Mesenchymal stem cell (in vitro differentiated cells and primary cell): ENCODE data around the gene FOXL3.
"Not testable (repeated sequence)": the region's sequence is repeated elsewhere in the genome, so short reads cannot be mapped to it uniquely, and the experiment has no call there.

Source experiments
- DNase-seq: peaks from one replicate; pipeline ENCODE4 v3.0.0-alpha.2; 2013
- H2AFZ ChIP-seq: one replicate; pipeline ENCODE4 v1.6.1; 2013; ENCODE audit warnings: low read depth, mild to moderate bottlenecking, control low read depth, inconsistent platforms, low read length, moderate library complexity
- H2AK5ac ChIP-seq: 2 replicates; pipeline ENCODE4 v1.6.1; 2013; ENCODE audit warnings: low read length, moderate library complexity, mild to moderate bottlenecking, inconsistent platforms; ENCODE audit not compliant: severe bottlenecking
- H2BK120ac ChIP-seq: one replicate; pipeline ENCODE4 v1.6.1; 2013; ENCODE audit warnings: low read depth, mild to moderate bottlenecking, inconsistent platforms, low read length, moderate library complexity
- H2BK12ac ChIP-seq, 2 experiments: one replicate each; pipeline ENCODE4 v1.6.1; 2013; ENCODE audit warnings: inconsistent platforms in 2 of 2, low read length in 2 of 2, mild to moderate bottlenecking in 2 of 2, moderate library complexity in 2 of 2, control low read depth in 1 of 2
- H2BK15ac ChIP-seq: one replicate; pipeline ENCODE4 v1.6.1; 2013; ENCODE audit warnings: mild to moderate bottlenecking, low read depth, inconsistent platforms; ENCODE audit not compliant: poor library complexity, severe bottlenecking
- H2BK5ac ChIP-seq: 2 replicates; pipeline ENCODE4 v1.6.1; 2013; ENCODE audit warnings: low read depth, mild to moderate bottlenecking, low read length, control low read depth, inconsistent platforms; ENCODE audit not compliant: poor library complexity, severe bottlenecking
- H3K14ac ChIP-seq, 2 experiments: one replicate each; pipeline ENCODE4 v1.6.1; 2013; ENCODE audit warnings: inconsistent platforms in 2 of 2, low read length in 2 of 2, control low read depth in 1 of 2, mild to moderate bottlenecking in 1 of 2, moderate library complexity in 1 of 2
- H3K18ac ChIP-seq, 2 experiments: one replicate each; pipeline ENCODE4 v1.6.1; 2013; ENCODE audit warnings: inconsistent platforms in 2 of 2, low read length in 2 of 2, control low read depth in 1 of 2, low read depth in 1 of 2, mild to moderate bottlenecking in 1 of 2
- H3K23ac ChIP-seq, 2 experiments: one replicate each; pipeline ENCODE4 v1.6.1; 2013; ENCODE audit warnings: inconsistent platforms in 2 of 2, low read length in 2 of 2, mild to moderate bottlenecking in 2 of 2, moderate library complexity in 2 of 2, control low read depth in 1 of 2
- H3K27ac ChIP-seq: 2 replicates; pipeline ENCODE4 v1.5.1; 2013; ENCODE audit warnings: mild to moderate bottlenecking, moderate library complexity, low read length, control low read depth, inconsistent platforms; ENCODE audit not compliant: poor library complexity, severe bottlenecking
- H3K27me3 ChIP-seq, 2 experiments: 2 replicates each; pipeline versions ENCODE4 v1.6.1 to v1.7.0; 2013; ENCODE audit warnings: low read length in 2 of 2, mild to moderate bottlenecking in 2 of 2, moderate library complexity in 2 of 2, control low read depth in 1 of 2, inconsistent platforms in 1 of 2; ENCODE audit not compliant: control insufficient read depth in 1 of 2, insufficient read depth in 1 of 2
- H3K36me3 ChIP-seq, 2 experiments: 2 replicates each; pipeline versions ENCODE4 v1.6.1 to v1.7.0; 2013; ENCODE audit warnings: low read length in 2 of 2, control low read depth in 1 of 2, inconsistent platforms in 1 of 2, low read depth in 1 of 2, mild to moderate bottlenecking in 1 of 2; ENCODE audit not compliant: insufficient read depth in 2 of 2, control insufficient read depth in 1 of 2
- H3K4ac ChIP-seq, 2 experiments: one replicate each; pipeline ENCODE4 v1.6.1; 2013; ENCODE audit warnings: inconsistent platforms in 2 of 2, low read length in 2 of 2, mild to moderate bottlenecking in 2 of 2, moderate library complexity in 2 of 2, control low read depth in 1 of 2, low read depth in 1 of 2
- H3K4me1 ChIP-seq: 2 replicates; pipeline ENCODE4 v1.6.1; 2013; ENCODE audit warnings: low read depth, low read length, control low read depth; ENCODE audit not compliant: control insufficient read depth, insufficient read depth
- H3K4me2 ChIP-seq: 2 replicates; pipeline ENCODE4 v1.6.1; 2013; ENCODE audit warnings: low read length, mild to moderate bottlenecking, inconsistent platforms; ENCODE audit not compliant: poor library complexity, severe bottlenecking
- H3K4me3 ChIP-seq, 2 experiments: 2 replicates each; pipeline versions ENCODE4 v1.5.1 to v1.7.0; 2013; ENCODE audit warnings: low read length in 2 of 2, mild to moderate bottlenecking in 2 of 2, control low read depth in 1 of 2, low read depth in 1 of 2; ENCODE audit not compliant: insufficient read depth in 1 of 2
- H3K79me1 ChIP-seq: replicated peaks from 2 replicates; pipeline ENCODE4 v1.6.1; 2013; ENCODE audit warnings: mild to moderate bottlenecking, control low read depth, low read length, inconsistent platforms; ENCODE audit not compliant: poor library complexity, severe bottlenecking
- H3K9ac ChIP-seq: 2 replicates; pipeline ENCODE4 v1.7.0; 2013; ENCODE audit warnings: mild to moderate bottlenecking, low read length, moderate library complexity
- H3K9me3 ChIP-seq: 2 replicates; pipeline ENCODE4 v1.7.0; 2013; ENCODE audit warnings: mild to moderate bottlenecking, low read length; ENCODE audit not compliant: control insufficient read depth
- H4K8ac ChIP-seq: one replicate; pipeline ENCODE4 v1.6.1; 2013; ENCODE audit warnings: inconsistent platforms, mild to moderate bottlenecking, low read length, moderate library complexity
- H4K91ac ChIP-seq: one replicate; pipeline ENCODE4 v1.6.1; 2013; ENCODE audit warnings: mild to moderate bottlenecking, low read length, inconsistent platforms
- whole genome bisulfite sequencing: methylation state at CpG from one replicate; pipeline ENCODE4 v1.1.7; 2013; ENCODE audit warnings: mixed read lengths; 5-methylcytosine and 5-hydroxymethylcytosine counted together

The FOXL3 gene

DNA sequence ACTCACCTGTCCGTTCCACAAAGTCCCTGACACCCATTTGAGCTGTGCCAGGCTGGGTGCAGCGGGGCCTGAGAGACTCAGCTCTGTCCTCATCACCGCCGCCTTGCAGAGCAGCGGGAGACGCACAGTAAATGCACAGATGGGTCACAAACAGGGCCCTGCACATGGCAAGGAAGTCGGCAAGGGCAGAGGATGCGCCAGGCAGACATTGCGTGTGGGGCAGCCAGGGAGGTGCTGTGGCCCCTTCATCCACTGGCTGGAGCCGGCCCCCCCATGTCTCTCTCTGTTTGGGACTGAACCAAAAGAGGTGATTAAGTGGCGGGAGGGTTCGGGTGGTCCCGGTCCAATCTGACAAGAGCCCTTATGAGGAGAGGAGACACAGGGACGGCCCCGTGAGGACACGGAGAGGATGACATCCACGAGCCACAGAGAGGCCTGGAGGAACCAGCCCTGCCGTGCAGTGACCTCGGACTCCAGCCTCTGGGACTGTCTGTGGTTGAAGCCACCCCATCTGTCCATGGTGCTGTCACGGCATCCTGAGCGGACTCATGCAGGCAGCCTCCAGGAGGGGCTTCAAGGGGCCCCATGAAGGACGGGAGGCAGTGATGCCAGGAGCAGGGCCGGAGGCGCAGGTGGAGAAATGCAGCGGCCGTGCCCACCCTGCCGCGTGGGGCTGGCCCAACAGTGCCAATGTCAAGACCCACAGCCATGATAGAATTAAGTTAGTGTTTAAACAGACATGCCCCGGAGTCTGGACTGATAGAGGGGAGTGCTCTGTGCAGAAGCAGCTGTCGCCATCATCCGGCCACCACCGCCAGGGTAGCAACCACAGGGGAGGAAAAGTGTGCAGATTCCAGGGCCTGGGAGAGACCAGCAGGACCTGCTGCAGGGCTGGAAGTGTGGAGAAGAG, 28.4 kb upstream of the FOXL3 start:
- H3K4ac ChIP-seq: peak overlapping the region in 1 of 2 experiments; percentile 40
- H3K79me1 ChIP-seq: no peaks in the 10 kb centered on the region
- no peak overlapping the region for H2AK5ac ChIP-seq
- no peak overlapping the region for H3K23ac ChIP-seq
- WGBS: 93% methylated on average over 32 of the region's 32 CpGs
- H3K27me3 ChIP-seq: peaks cover 0 to 4% of the 10 kb centered on the region in 2 experiments
- H3K9me3 ChIP-seq: peaks cover 19% of the 10 kb centered on the region
- no peak overlapping the region for H3K18ac ChIP-seq
- no peak overlapping the region for H2AFZ ChIP-seq
- H2BK5ac ChIP-seq: no peak overlapping the region
- no peak overlapping the region for H2BK15ac ChIP-seq
- peak overlapping the region; percentile 39 for H4K91ac ChIP-seq
- no peak overlapping the region for H2BK12ac ChIP-seq
- H3K14ac ChIP-seq: no peak overlapping the region
- no peak overlapping the region for H2BK120ac ChIP-seq
- no peak overlapping the region for H3K4me3 ChIP-seq
- H3K9ac ChIP-seq: no peak overlapping the region
- no peak overlapping the region for H3K27ac ChIP-seq
- no peak overlapping the region for H4K8ac ChIP-seq
- H3K36me3 ChIP-seq: peaks cover 52 to 54% of the 10 kb centered on the region in 2 experiments
- DNase-seq: no peak
- H3K4me1 ChIP-seq: no peaks in the 10 kb centered on the region
- H3K4me2 ChIP-seq: no peak overlapping the region

DNA sequence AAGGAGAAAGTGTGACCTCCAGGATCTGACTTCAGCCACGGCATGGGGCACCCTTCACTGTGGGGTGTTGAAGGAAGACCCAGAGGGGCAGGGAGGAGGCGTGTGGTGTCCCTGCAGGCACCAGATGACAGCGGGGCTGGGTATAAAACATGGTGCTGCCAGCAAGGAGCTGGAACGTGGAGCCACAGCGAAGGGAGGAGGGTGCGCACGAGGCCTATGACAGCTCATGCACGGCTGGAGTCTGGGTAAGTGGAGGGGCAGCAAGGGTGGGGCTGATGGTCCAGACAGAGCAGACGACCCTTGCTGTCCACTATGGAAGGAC, 27.8 kb upstream of the FOXL3 start:
- no peak overlapping the region for H2BK12ac ChIP-seq
- H2AK5ac ChIP-seq: no peak overlapping the region
- no peaks in the 10 kb centered on the region for H3K79me1 ChIP-seq
- H3K4me2 ChIP-seq: no peak overlapping the region
- no peak overlapping the region for H2BK15ac ChIP-seq
- H3K9me3 ChIP-seq: peaks cover 19% of the 10 kb centered on the region
- H3K27ac ChIP-seq: no peak overlapping the region
- H3K4me3 ChIP-seq: no peak overlapping the region
- peaks cover 46 to 48% of the 10 kb centered on the region in 2 experiments for H3K36me3 ChIP-seq
- H3K18ac ChIP-seq: no peak overlapping the region
- peaks cover 0 to 7% of the 10 kb centered on the region in 2 experiments for H3K27me3 ChIP-seq
- H3K4me1 ChIP-seq: no peaks in the 10 kb centered on the region
- 93% methylated on average over 9 of the region's 9 CpGs for WGBS
- H3K23ac ChIP-seq: no peak overlapping the region
- DNase-seq: no peak
- no peak overlapping the region for H3K14ac ChIP-seq
- no peak overlapping the region for H3K9ac ChIP-seq
- H2BK120ac ChIP-seq: no peak overlapping the region
- no peak overlapping the region for H2BK5ac ChIP-seq
- no peak overlapping the region for H4K8ac ChIP-seq
- H4K91ac ChIP-seq: peak overlapping the region; percentile 69
- no peak overlapping the region for H2AFZ ChIP-seq
- H3K4ac ChIP-seq: no peak overlapping the region

DNA sequence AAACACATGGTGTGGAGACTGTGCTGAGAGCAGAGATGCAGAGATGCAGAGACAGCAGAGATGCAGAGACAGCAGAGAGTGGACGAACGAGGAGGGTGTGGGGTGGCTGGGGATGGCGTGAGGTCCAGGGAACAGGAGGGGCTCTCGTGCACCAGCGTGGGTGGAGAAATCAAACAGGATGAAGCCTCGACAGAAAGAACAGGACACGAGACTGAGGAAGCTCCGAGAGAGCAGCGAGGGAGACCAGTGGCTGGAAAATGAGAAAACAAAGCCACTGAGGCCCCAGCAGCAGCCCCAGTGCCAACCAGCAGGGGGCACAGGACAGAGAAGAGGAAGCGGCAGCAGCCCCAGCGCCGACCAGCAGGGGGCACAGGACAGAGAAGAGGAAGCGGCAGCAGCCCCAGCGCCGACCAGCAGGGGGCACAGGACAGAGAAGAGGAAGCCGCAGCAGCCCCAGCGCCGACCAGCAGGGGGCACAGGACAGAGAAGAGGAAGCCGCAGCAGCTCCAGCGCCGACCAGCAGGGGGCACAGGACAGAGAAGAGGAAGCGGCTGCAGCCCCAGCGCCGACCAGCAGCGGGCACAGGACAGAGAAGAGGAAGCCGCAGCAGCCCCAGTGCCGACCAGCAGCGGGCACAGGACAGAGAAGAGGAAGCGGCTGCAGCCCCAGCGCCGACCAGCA, 27.2 kb upstream of the FOXL3 start:
- peaks cover 40 to 42% of the 10 kb centered on the region in 2 experiments for H3K36me3 ChIP-seq
- H3K4me1 ChIP-seq, H3K4me2 ChIP-seq, H3K4me3 ChIP-seq, H3K9ac ChIP-seq, H3K14ac ChIP-seq, H2BK5ac ChIP-seq, H3K18ac ChIP-seq, H2BK12ac ChIP-seq, H3K23ac ChIP-seq, H2AFZ ChIP-seq, H4K8ac ChIP-seq, H2BK15ac ChIP-seq, H2AK5ac ChIP-seq, H3K4ac ChIP-seq, H3K79me1 ChIP-seq, H3K27ac ChIP-seq, DNase-seq, H4K91ac ChIP-seq, H2BK120ac ChIP-seq: not testable (repeated sequence)
- H3K9me3 ChIP-seq: peaks cover 19% of the 10 kb centered on the region
- H3K27me3 ChIP-seq: peaks cover 0 to 10% of the 10 kb centered on the region in 2 experiments
- WGBS: 91% methylated on average over 15 of the region's 31 CpGs
